Astrocyte of the cerebellum (primary cell): ENCODE data around the gene CSNK1D.

Experiments used
- DNase-seq: peaks from one replicate; pipeline ENCODE4 v3.0.0-alpha.2; 2011; ENCODE audit warnings: low read depth
- H3K4me3 ChIP-seq: 2 replicates; pipeline ENCODE4 v1.5.1; 2011; ENCODE audit warnings: mild to moderate bottlenecking, low read depth, low read length, moderate library complexity
- CTCF ChIP-seq: IDR thresholded peaks from 2 replicates; pipeline ENCODE4 v1.5.1; 2012; ENCODE audit warnings: low read length, low read depth, moderate library complexity, mild to moderate bottlenecking; ENCODE audit errors: missing control alignments
- in situ Hi-C: cut with HindIII; loops from 2 replicates; pipeline ENCODE4 v1.10.0; 2017; ENCODE audit warnings: low sequenced_read_pairs

Gene CSNK1D

GRCh38 chr17:82285141-82285540 is 11.6 kb upstream of the CSNK1D start:
- H3K4me3 ChIP-seq: no peak overlapping the region
- no peak for DNase-seq
- in situ Hi-C loops: no loop called here
- no peak for TF ChIP-seq CTCF

GRCh38 chr17:82283208-82283749 is 9.8 kb upstream of the CSNK1D start:
- in situ Hi-C loops: no loop called here
- no peak for DNase-seq
- H3K4me3 ChIP-seq: no peak overlapping the region
- TF ChIP-seq CTCF: no peak

GRCh38 chr17:82282239-82283207 is 9.0 kb upstream of the CSNK1D start:
- in situ Hi-C loops: no loop called here

DNA sequence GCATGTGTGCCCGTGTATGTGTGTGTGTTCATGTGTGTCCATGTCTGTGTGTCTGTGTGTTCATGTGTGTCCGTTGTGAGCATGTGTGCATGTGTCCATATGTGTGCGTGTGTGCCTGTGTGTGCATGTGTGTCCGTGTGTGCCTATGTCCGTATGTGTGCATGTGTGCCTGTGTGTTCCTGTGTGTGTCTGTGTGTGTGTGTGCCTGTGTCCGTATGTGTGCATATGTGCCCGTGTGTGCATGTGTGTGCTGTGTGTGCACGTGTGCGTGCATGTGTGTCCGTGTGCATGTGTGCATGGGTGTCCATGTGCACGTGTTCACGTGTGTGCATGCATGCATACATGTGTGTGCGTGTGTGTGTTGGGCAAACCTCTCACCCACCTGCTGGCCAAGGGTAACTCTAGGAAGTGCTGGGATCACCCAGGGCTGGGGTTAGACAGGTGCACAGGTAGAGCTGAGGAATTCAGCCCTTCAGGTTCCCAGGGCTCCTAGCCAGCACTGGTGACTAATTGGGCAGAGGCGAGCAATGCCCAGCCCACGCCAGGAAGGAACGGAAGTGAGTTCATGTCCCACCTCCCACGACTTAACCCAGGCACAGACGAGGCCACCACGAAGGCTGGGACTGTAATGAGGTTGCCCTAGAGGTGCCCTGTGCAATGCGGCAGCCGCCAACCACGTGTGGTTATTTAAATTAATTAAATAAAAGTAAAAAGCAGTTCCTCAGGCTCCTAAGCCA is 8.2 kb upstream of the CSNK1D start:
- no peak for TF ChIP-seq CTCF
- H3K4me3 ChIP-seq: no peak overlapping the region
- in situ Hi-C loops: no loop called here
- DNase-seq: no peak

More at GRCh38 chr17:82282239-82283207, 9.0 kb upstream of the CSNK1D start:
- no peak for DNase-seq
- TF ChIP-seq CTCF: no peak
- no peak overlapping the region for H3K4me3 ChIP-seq

DNA sequence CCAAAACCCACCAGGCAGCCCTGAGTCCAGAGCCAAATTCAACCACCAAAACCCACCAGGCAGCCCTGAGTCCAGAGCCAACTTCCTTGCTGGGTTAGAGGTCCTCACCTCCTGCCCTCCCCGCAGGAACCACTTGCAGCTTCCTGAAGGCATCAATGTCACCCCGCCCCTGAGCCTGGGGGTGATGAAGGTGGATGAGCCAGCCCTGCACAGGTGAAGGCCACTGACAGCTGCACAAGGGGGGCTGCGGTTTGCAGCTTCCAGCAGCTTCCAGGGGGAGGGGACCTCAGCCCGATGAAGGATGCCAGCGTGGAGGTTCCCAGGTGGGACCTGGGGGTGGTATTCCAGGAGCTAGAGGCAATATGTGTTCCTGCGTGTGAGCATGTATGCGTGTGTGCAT is 7.6 kb upstream of the CSNK1D start:
- TF ChIP-seq CTCF: no peak
- in situ Hi-C loops: no loop called here
- no peak overlapping the region for H3K4me3 ChIP-seq
- no peak for DNase-seq

DNA sequence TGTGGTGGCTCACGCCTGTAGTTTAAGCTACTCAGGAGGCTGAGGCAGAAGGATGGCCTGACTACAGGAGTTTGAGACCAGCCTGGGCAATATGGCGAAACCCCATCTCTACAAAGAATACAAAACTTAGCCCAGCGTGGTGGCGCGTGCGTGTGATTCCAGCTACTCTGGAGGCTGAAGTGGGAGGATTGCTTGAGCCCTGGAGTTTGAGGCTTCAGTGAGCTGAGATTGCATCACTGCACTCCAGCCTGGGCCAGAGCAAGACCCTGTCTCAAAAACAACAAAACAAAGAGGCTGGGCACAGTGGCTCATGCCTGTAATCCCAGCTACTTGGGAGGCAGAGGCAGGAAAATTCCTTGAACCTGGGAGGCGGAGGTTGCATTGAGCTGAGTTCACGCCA is 7.0 kb upstream of the CSNK1D start:
- no peak for DNase-seq
- in situ Hi-C loops: no loop called here
- no peak for TF ChIP-seq CTCF
- H3K4me3 ChIP-seq: no peak overlapping the region
